PC-3 (cell line): ENCODE measurements around the gene CD22.

ENCODE experiments used
- CTCF ChIP-seq: fragments of 300-600 bp; sonication (generic); conservative IDR thresholded peaks from 2 replicates; pipeline ENCODE4 v1.5.1; 2017; ENCODE audit warnings: antibody characterized with exemption, low read depth, mild to moderate bottlenecking, low read length
- EZH2 ChIP-seq: fragments of 300-600 bp; sonication (generic); IDR thresholded peaks from one replicate; pipeline ENCODE4 v1.6.1; 2017; ENCODE audit warnings: antibody characterized with exemption, mild to moderate bottlenecking, low read length; ENCODE audit not compliant: unreplicated experiment
- EZH2phosphoT487 ChIP-seq: fragments of 300-600 bp; sonication (generic); IDR thresholded peaks from 2 replicates; pipeline ENCODE4 v1.6.1; 2018; ENCODE audit warnings: mild to moderate bottlenecking, antibody characterized with exemption, low read length, borderline replicate concordance

- no peak for TF ChIP-seq CTCF
- TF ChIP-seq EZH2 = no peak
- no peak for TF ChIP-seq EZH2phosphoT487
Measured at GRCh38 chr19:35334144-35334753, 5.3 kb downstream of the CD22 start.
